OCI-LY1 (cell line): ENCODE data around the gene PRSS53.

Source experiments
- H2AFZ ChIP-seq: fragments of 200-600 bp; sonication (generic), shearing (Covaris generic); 2 replicates; pipeline ENCODE4 v1.6.0; 2014; ENCODE audit warnings: antibody characterized with exemption, mild to moderate bottlenecking, low read length
- H3F3A ChIP-seq: fragments of 200-600 bp; sonication (generic), shearing (Covaris generic); 2 replicates; pipeline ENCODE4 v1.6.0; 2014; ENCODE audit warnings: mild to moderate bottlenecking, antibody characterized with exemption, low read length, moderate library complexity; ENCODE audit not compliant: insufficient read depth
- H3K27ac ChIP-seq: fragments of 200-600 bp; sonication (generic); 2 replicates; pipeline ENCODE4 v1.5.1; 2014; ENCODE audit warnings: low read length, mixed run types, mild to moderate bottlenecking, low read depth; ENCODE audit not compliant: poor library complexity, severe bottlenecking
- H3K27me3 ChIP-seq: fragments of 200-600 bp; sonication (generic); 2 replicates; pipeline ENCODE4 v1.6.0; 2014; ENCODE audit warnings: antibody characterized with exemption, mild to moderate bottlenecking, low read length, moderate library complexity; ENCODE audit not compliant: insufficient read depth
- H3K36me3 ChIP-seq: fragments of 200-600 bp; sonication (generic); 2 replicates; pipeline ENCODE4 v1.6.1; 2014; ENCODE audit warnings: mild to moderate bottlenecking, antibody characterized with exemption, low read length, moderate library complexity, mixed read lengths; ENCODE audit not compliant: insufficient read depth
- H3K4me1 ChIP-seq: fragments of 200-600 bp; sonication (generic); 2 replicates; pipeline ENCODE4 v1.5.1; 2014; ENCODE audit warnings: mild to moderate bottlenecking, low read length, moderate library complexity; ENCODE audit not compliant: insufficient read depth, severe bottlenecking
- H3K4me2 ChIP-seq: fragments of 200-600 bp; sonication (generic), shearing (Covaris generic); 2 replicates; pipeline ENCODE4 v1.6.1; 2014; ENCODE audit warnings: low read length
- H3K4me3 ChIP-seq: fragments of 200-600 bp; sonication (generic); 2 replicates; pipeline ENCODE4 v1.5.1; 2014; ENCODE audit warnings: low read length, low read depth, mild to moderate bottlenecking, mixed read lengths; ENCODE audit not compliant: poor library complexity, severe bottlenecking
- H3K79me2 ChIP-seq: fragments of 200-600 bp; shearing (Covaris generic); 2 replicates; pipeline ENCODE4 v1.6.1; 2016; ENCODE audit warnings: mixed run types, low read length, mixed read lengths; ENCODE audit not compliant: insufficient read depth
- H3K9ac ChIP-seq: fragments of 200-600 bp; sonication (generic), shearing (Covaris generic); 2 replicates; pipeline ENCODE4 v1.6.1; 2014; ENCODE audit warnings: mild to moderate bottlenecking, low read length, mixed read lengths
- H3K9me2 ChIP-seq: fragments of 200-600 bp; sonication (generic), shearing (Covaris generic); 2 replicates; pipeline ENCODE4 v1.6.1; 2014; ENCODE audit warnings: low read depth, mild to moderate bottlenecking, low read length, mixed read lengths
- H3K9me3 ChIP-seq: fragments of 200-600 bp; shearing (Covaris generic); 2 replicates; pipeline ENCODE4 v1.6.1; 2014; ENCODE audit warnings: low read length, mixed read lengths
- H4K20me1 ChIP-seq: fragments of 200-600 bp; sonication (generic), shearing (Covaris generic); 2 replicates; pipeline ENCODE4 v1.6.0; 2016; ENCODE audit warnings: mild to moderate bottlenecking, low read length; ENCODE audit not compliant: insufficient read depth
- CTCF ChIP-seq: fragments of 200-600 bp; sonication (generic), shearing (Covaris generic); IDR thresholded peaks from 2 replicates; pipeline ENCODE4 v1.5.1; 2017; ENCODE audit warnings: mild to moderate bottlenecking, antibody characterized with exemption, low read length, moderate library complexity, mixed read lengths
- EZH2 ChIP-seq: fragments of 200-600 bp; sonication (generic), shearing (Covaris generic); IDR thresholded peaks from 2 replicates; pipeline ENCODE4 v1.8.0; 2017; ENCODE audit warnings: borderline replicate concordance, mixed run types, mild to moderate bottlenecking, antibody characterized with exemption, low read length, moderate library complexity, mixed read lengths

Gene PRSS53

GRCh38 chr16:31135535-31136286 is 47.0 kb upstream of the PRSS53 start, which contains the start of gene PRSS8:
Gene PRSS8 (minus strand): TSS chr16:31135727. CDS start chr16:31135498, 229 bp downstream.
- no peak within 1 kb of the TSS for H3K9ac ChIP-seq
- H3K27ac ChIP-seq: no peak within 1 kb of the TSS
- TF ChIP-seq EZH2 (no peak), CTCF (no peak)
- H3K27me3 ChIP-seq: peaks cover 8% of the 10 kb centered on the region; the same call in 1 of the 2 replicates
- no peaks in the 10 kb centered on the region for H3K79me2 ChIP-seq
- H2AFZ ChIP-seq: no peak within 1 kb of the TSS
- H3K4me3 ChIP-seq: no peak within 1 kb of the TSS
- no peaks in the 10 kb centered on the region for H3K4me1 ChIP-seq
- no peaks in the 10 kb centered on the region for H4K20me1 ChIP-seq
- H3K36me3 ChIP-seq: 0 out of 2 replicates have a peak, but pooled peaks cover 3% of the 10 kb centered on the region
- no peak within 1 kb of the TSS for H3K4me2 ChIP-seq
- H3F3A ChIP-seq: no peaks in the 10 kb centered on the region
- no peaks in the 10 kb centered on the region for H3K9me2 ChIP-seq
- no peaks in the 10 kb centered on the region for H3K9me3 ChIP-seq

GRCh38 chr16:31134625-31135534 is 46.1 kb upstream of the PRSS53 start:
- Histone ChIP-seq H3K4me3 (no peak overlapping the region), H3K9ac (no peak overlapping the region), H3K4me2 (no peak overlapping the region)

More at GRCh38 chr16:31134625-31135534, 46.1 kb upstream of the PRSS53 start:
- H3K27ac ChIP-seq: no peak overlapping the region
- H3K9me2 ChIP-seq: no peaks in the 10 kb centered on the region
- H3K36me3 ChIP-seq: peaks cover 10% of the 10 kb centered on the region
- H2AFZ ChIP-seq: no peak overlapping the region
- H3K9me3 ChIP-seq: no peaks in the 10 kb centered on the region
- H3F3A ChIP-seq: no peaks in the 10 kb centered on the region
- no peaks in the 10 kb centered on the region for H3K79me2 ChIP-seq
- no peaks in the 10 kb centered on the region for H4K20me1 ChIP-seq
- TF ChIP-seq EZH2 (no peak), CTCF (no peak)
- no peaks in the 10 kb centered on the region for H3K4me1 ChIP-seq
- H3K27me3 ChIP-seq: peaks cover 8% of the 10 kb centered on the region; the same call in 1 of the 2 replicates
